Measurements from ENCODE around the gene LDB2.

DNA sequence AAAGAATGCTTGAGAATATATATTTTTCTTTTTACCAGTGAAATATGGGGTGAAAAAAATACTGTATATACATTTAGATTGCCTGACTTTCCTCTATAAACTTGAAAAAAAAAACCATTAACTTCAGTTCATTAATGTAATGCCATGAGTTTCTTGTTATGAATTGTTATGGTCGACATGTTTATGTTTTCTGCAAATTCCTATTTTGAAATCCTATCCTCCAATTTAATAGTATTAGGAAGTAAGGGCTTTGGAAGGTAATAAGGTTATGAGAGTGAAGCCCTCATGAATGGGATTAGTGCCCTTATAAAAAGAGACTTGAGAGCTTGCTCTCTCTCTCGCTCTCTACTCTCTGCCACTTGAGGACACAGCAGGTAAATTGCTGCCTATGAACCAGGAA is 211.4 kb downstream of the LDB2 start:
- TF ChIP-seq, protein P1, sequence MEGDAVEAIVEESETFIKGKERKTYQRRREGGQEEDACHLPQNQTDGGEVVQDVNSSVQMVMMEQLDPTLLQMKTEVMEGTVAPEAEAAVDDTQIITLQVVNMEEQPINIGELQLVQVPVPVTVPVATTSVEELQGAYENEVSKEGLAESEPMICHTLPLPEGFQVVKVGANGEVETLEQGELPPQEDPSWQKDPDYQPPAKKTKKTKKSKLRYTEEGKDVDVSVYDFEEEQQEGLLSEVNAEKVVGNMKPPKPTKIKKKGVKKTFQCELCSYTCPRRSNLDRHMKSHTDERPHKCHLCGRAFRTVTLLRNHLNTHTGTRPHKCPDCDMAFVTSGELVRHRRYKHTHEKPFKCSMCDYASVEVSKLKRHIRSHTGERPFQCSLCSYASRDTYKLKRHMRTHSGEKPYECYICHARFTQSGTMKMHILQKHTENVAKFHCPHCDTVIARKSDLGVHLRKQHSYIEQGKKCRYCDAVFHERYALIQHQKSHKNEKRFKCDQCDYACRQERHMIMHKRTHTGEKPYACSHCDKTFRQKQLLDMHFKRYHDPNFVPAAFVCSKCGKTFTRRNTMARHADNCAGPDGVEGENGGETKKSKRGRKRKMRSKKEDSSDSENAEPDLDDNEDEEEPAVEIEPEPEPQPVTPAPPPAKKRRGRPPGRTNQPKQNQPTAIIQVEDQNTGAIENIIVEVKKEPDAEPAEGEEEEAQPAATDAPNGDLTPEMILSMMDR (IDR thresholded peaks at IDR 0.05): no peak
- no peak for TF ChIP-seq POLR2A (IDR thresholded peaks at IDR 0.05)

Measured in uterus (tissue), 2 donors.